ENCODE data around the gene PHAX.

Gene PHAX

GRCh38 chr5:126673477-126673876 is 72.7 kb downstream of the PHAX start:
- Histone ChIP-seq H3K4me3 (replicated peaks; ENCODE audit: low read depth, low read length) (no peak overlapping the region), H3K36me3 (ENCODE audit: control insufficient read depth, insufficient read depth, low read length) (no peaks in the 10 kb centered on the region), H3K27me3 (replicated peaks; ENCODE audit: control insufficient read depth, insufficient read depth, low read length) (no peaks in the 10 kb centered on the region)
- DNase-seq (ENCODE audit: extremely low read depth, insufficient read length) = no peak
- TF ChIP-seq CTCF (IDR thresholded peaks at IDR 0.05; ENCODE audit: insufficient read depth, low read length, poor library complexity, severe bottlenecking) = no peak

- Histone ChIP-seq H3K4me3 (replicated peaks; ENCODE audit: low read depth, low read length) (no peak overlapping the region), H3K36me3 (ENCODE audit: control insufficient read depth, insufficient read depth, low read length) (no peaks in the 10 kb centered on the region), H3K27me3 (replicated peaks; ENCODE audit: control insufficient read depth, insufficient read depth, low read length) (no peaks in the 10 kb centered on the region)
- no peak for TF ChIP-seq CTCF (IDR thresholded peaks at IDR 0.05; ENCODE audit: insufficient read depth, low read length, poor library complexity, severe bottlenecking)
- DNase-seq (ENCODE audit: extremely low read depth, insufficient read length) = no peak
Measured at GRCh38 chr5:126674145-126674544, 73.4 kb downstream of the PHAX start.

- H3K36me3 ChIP-seq (ENCODE audit: control insufficient read depth, insufficient read depth, low read length) = no peaks in the 10 kb centered on the region
- H3K27me3 ChIP-seq (replicated peaks; ENCODE audit: control insufficient read depth, insufficient read depth, low read length) = no peaks in the 10 kb centered on the region
- no peak overlapping the region for H3K4me3 ChIP-seq (replicated peaks; ENCODE audit: low read depth, low read length)
- DNase-seq (ENCODE audit: extremely low read depth, insufficient read length) = no peak
- no peak for TF ChIP-seq CTCF (IDR thresholded peaks at IDR 0.05; ENCODE audit: insufficient read depth, low read length, poor library complexity, severe bottlenecking)
Measured at GRCh38 chr5:126675338-126675737, 74.6 kb downstream of the PHAX start.

GRCh38 chr5:126676195-126676624 is 75.5 kb downstream of the PHAX start:
- DNase-seq (ENCODE audit: extremely low read depth, insufficient read length) = no peak
- peak; percentile 69 for TF ChIP-seq CTCF (IDR thresholded peaks at IDR 0.05; ENCODE audit: insufficient read depth, low read length, poor library complexity, severe bottlenecking)
- Histone ChIP-seq H3K4me3 (replicated peaks; ENCODE audit: low read depth, low read length) (no peak overlapping the region), H3K36me3 (ENCODE audit: control insufficient read depth, insufficient read depth, low read length) (no peaks in the 10 kb centered on the region), H3K27me3 (replicated peaks; ENCODE audit: control insufficient read depth, insufficient read depth, low read length) (no peaks in the 10 kb centered on the region)
